Inflammatory macrophage treated with lipopolysaccharide for 1 hour (primary cell): ENCODE results near the gene NKIRAS1.
"Not testable (repeated sequence)": the region's sequence is repeated elsewhere in the genome, so short reads cannot be mapped to it uniquely, and the experiment has no call there.

Source experiments
- DNase-seq, 2 donors: peaks; one replicate each; pipeline ENCODE4 v3.0.0-alpha.2; 2020 to 2022

The NKIRAS1 gene

GRCh38 chr3:23895181-23895580, 21.6 kb downstream of the NKIRAS1 start:
- no peak for DNase-seq

- DNase-seq: no peak
Observed at GRCh38 chr3:23894254-23895061, 22.3 kb downstream of the NKIRAS1 start.

- no peak for DNase-seq
Observed at GRCh38 chr3:23889950-23890349, 26.8 kb downstream of the NKIRAS1 start.

GRCh38 chr3:23889386-23889785, 27.4 kb downstream of the NKIRAS1 start:
- DNase-seq: peak; percentile 49 to 52

GRCh38 chr3:23888617-23889228, 28.1 kb downstream of the NKIRAS1 start:
- DNase-seq: peak; percentile 24 to 73

- DNase-seq: no peak
Observed at GRCh38 chr3:23886311-23886710, 30.5 kb downstream of the NKIRAS1 start.

GRCh38 chr3:23885210-23885609, 31.6 kb downstream of the NKIRAS1 start:
- DNase-seq: no peak

GRCh38 chr3:23884481-23884880, 32.3 kb downstream of the NKIRAS1 start:
- no peak for DNase-seq

GRCh38 chr3:23882487-23882918, 34.3 kb downstream of the NKIRAS1 start:
- DNase-seq: no peak

- DNase-seq: not testable (repeated sequence)
Observed at GRCh38 chr3:23881993-23882392, 34.8 kb downstream of the NKIRAS1 start.

GRCh38 chr3:23880703-23881339, 36.0 kb downstream of the NKIRAS1 start:
- no peak for DNase-seq

GRCh38 chr3:23879485-23879884, 37.3 kb downstream of the NKIRAS1 start:
- no peak for DNase-seq

- DNase-seq: peak; percentile 86 to 94
Observed at GRCh38 chr3:23877329-23877980, 39.3 kb downstream of the NKIRAS1 start.

- DNase-seq: no peak
Observed at GRCh38 chr3:23876923-23877322, 39.9 kb downstream of the NKIRAS1 start.

GRCh38 chr3:23875113-23875725, 41.6 kb downstream of the NKIRAS1 start:
- DNase-seq: no peak

- no peak for DNase-seq
Observed at GRCh38 chr3:23874359-23875112, 42.3 kb downstream of the NKIRAS1 start.

- DNase-seq: no peak
Observed at GRCh38 chr3:23873941-23874340, 42.8 kb downstream of the NKIRAS1 start.

- DNase-seq: no peak
Observed at GRCh38 chr3:23872330-23872729, 44.5 kb downstream of the NKIRAS1 start.

GRCh38 chr3:23871361-23871760, 45.4 kb downstream of the NKIRAS1 start:
- not testable (repeated sequence) for DNase-seq

GRCh38 chr3:23870663-23871043, 46.1 kb downstream of the NKIRAS1 start:
- not testable (repeated sequence) for DNase-seq

GRCh38 chr3:23869977-23870662, 46.7 kb downstream of the NKIRAS1 start:
- no peak for DNase-seq

- DNase-seq: no peak
Observed at GRCh38 chr3:23867838-23868237, 49.0 kb downstream of the NKIRAS1 start.
